IgD-negative memory B cell (primary cell): Measurements from ENCODE around the gene TLCD4. TPM values are rescaled to one million over a fixed set of nuclear protein-coding genes. Genes with fewer than 3 reads are reported as not detected.
"Not testable (repeated sequence)": the region's sequence is repeated elsewhere in the genome, so short reads cannot be mapped to it uniquely, and the experiment has no call there.

ENCODE experiments used
- H3K27ac Mint-ChIP-seq, 3 donors: one replicate each; pipeline ENCODE4 v1.8.0; 2020 to 2022; ENCODE audit warnings: mild to moderate bottlenecking in 3 of 3, mixed read lengths in 3 of 3, moderate library complexity in 1 of 3
- H3K27me3 Mint-ChIP-seq: one replicate; pipeline ENCODE4 v1.8.0; 2021; ENCODE audit warnings: mixed read lengths
- H3K36me3 Mint-ChIP-seq: one replicate; pipeline ENCODE4 v1.8.0; 2020; ENCODE audit warnings: mild to moderate bottlenecking, mixed read lengths
- H3K4me1 Mint-ChIP-seq, 3 donors: one replicate each; pipeline ENCODE4 v1.8.0; 2020 to 2022; ENCODE audit warnings: mixed read lengths in 3 of 3, mild to moderate bottlenecking in 1 of 3
- H3K4me3 Mint-ChIP-seq, 4 donors: one replicate each; pipeline ENCODE4 v1.8.0; 2020 to 2022; ENCODE audit warnings: mild to moderate bottlenecking in 4 of 4, mixed read lengths in 4 of 4, moderate library complexity in 3 of 4
- H3K9me3 Mint-ChIP-seq, 3 donors: one replicate each; pipeline ENCODE4 v1.8.0; 2020 to 2021; ENCODE audit warnings: mixed read lengths in 3 of 3, mild to moderate bottlenecking in 1 of 3
- polyA plus RNA-seq: library from polyadenylated mRNA; unstranded; fragments of 300-500 nt; fragmentation: Illumina TruSeq; gene quantifications from one replicate; pipeline ENCODE4 v1.2.3, GENCODE V29; 2021

The TLCD4 gene
- polyA plus RNA-seq, 1 donor from 2014 or later, result 3.1 TPM

DNA sequence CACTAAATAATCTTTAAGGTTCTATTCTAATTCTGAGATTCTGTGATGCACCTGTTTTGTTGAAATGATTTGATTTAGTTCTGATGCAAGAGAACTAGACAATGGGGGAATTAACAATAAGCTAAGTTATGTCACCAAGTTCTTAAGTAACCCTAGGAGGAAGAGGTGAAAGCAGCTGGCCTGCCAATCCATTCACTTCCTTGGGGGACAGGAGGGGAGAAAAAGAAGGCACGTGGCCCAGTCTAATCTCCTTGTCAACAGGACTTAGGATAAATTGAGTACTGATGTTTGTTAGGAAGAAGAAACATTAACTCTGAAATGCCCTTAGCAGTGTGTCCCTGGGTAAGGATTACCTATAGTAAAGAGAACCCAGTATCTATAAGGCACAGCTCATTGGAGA is 36.9 kb downstream of the TLCD4 start:
- Mint-ChIP-seq H3K9me3 (no peaks in the 10 kb centered on the region), H3K27ac (no peak overlapping the region), H3K4me3 (no peak overlapping the region), H3K36me3 (peaks cover 3% of the 10 kb centered on the region), H3K4me1 (no peaks in the 10 kb centered on the region), H3K27me3 (peaks cover 4% of the 10 kb centered on the region)

- H3K4me1 Mint-ChIP-seq, H3K36me3 Mint-ChIP-seq, H3K9me3 Mint-ChIP-seq, H3K27ac Mint-ChIP-seq, H3K27me3 Mint-ChIP-seq: not testable (repeated sequence)
- peak overlapping the region in 1 of 4 donors; percentile 49 for H3K4me3 Mint-ChIP-seq
Observed at GRCh38 chr1:95165569-95165968, 48.4 kb downstream of the TLCD4 start.

Other genes with a start within 250 kb of the TLCD4 start
- gene CNN3, start 190.2 kb upstream of the TLCD4 start, polyA plus RNA-seq, result 4.2 TPM
- gene ALG14, start 44.4 kb upstream of the TLCD4 start, polyA plus RNA-seq, result 3.5 TPM
- gene RWDD3, start 116.9 kb downstream of the TLCD4 start, polyA plus RNA-seq, result 44.3 TPM